GM18526 (cell line): ENCODE results near the gene C13orf46.

Experiments used
- POLR2A ChIP-seq: IDR thresholded peaks from 3 replicates; pipeline ENCODE4 v1.6.1; 2011; ENCODE audit not compliant: insufficient read length; ENCODE audit errors: extremely low read depth

Gene C13orf46

DNA sequence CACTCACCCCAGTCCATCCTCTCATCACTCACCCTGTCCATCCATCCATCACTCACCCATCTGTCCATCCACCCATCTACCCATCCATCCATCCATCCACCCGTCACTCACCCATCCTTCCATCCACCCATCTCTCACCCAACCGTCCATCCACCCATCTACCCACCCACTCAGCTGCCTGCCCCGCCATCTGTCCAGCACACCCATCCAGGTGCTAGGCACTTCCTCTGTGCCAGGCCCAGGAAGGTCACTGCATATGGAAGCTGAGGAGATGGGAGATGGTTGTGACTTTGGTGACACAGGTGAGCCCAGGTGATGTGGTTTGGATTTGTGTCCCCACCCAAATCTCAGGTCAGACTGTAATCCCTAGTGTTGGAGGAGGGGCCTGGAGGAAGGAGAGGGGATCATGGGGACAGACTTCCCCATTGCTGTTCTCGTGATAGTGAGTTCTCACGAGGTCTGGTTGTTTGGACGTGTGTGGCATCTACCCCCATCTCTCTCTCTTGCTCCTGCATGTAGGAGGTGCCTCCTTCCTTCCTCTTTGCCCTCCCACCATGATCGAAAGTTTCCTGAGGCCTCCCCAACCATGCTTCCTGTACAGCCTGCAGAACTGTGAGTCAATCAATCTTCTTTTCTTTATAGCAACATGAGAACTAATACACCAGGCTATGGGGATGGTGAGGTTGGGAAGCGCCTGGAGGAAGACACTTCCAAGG lies 15.9 kb upstream of the C13orf46 start:
- no peak for TF ChIP-seq POLR2A

DNA sequence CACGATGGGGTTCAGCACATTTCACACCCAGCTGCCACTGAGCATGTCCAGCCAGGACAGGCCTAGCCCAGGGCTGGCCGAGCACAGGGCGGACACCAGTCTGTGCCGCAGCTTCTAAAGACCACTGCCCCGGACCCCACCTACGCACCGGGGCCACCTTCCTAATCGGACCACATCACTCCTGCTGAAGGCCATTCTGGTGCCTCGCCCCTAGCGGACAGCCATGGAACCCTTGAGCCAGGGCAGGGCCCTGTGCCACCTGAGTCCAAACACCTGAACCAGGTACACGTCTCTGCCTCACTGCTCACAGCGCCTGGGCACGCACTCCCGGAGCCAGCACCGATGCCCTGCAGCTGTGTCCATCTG lies 8.4 kb upstream of the C13orf46 start:
- no peak for TF ChIP-seq POLR2A

GRCh38 chr13:113981611-113982295 lies 7.9 kb upstream of the C13orf46 start:
- TF ChIP-seq POLR2A, result no peak

DNA sequence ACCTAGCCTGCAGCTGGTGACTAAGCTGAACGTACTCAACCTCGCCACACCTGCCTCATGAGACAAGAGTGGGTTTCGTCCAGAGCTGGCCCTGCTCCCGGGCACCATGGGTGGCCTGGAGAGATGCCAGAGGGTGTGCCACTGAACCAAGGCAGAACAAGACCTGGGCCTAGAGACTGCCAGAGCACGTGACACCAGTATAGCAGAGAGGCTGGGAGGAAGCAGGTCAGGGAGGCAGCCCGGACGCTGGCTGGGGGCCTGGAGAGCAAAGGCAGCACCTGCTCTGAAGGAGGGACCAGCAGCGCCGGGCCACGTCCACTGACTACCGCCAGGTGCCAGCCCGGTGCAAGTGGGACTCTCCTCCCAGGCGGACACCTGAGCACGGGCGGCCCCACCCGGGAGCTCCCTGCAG lies 7.3 kb upstream of the C13orf46 start:
- no peak for TF ChIP-seq POLR2A

GRCh38 chr13:113980489-113981064 lies 6.7 kb upstream of the C13orf46 start:
- TF ChIP-seq POLR2A, result no peak

GRCh38 chr13:113979791-113980471 lies 6.1 kb upstream of the C13orf46 start:
- no peak for TF ChIP-seq POLR2A

- TF ChIP-seq POLR2A, result no peak
Observed at GRCh38 chr13:113978741-113979481, 5.0 kb upstream of the C13orf46 start.

DNA sequence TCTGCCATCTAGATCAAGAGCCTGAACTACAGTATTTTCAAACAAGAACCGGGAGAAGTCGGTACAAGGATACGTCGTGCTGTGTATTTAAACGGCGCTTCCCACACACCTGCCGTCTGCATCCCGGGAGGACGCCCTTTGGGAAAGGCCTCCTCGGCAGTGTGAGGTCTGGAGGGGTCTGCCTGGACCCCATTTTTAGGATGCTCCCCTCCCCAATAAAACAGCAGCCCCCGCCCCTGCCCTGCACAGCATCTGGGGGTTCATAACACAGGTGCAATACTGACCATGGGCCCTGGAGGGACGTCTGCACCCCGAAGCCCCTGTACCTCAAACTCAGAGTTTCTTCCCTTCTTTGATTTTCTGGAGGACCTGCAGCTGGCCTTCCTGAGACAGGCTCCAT lies 4.1 kb upstream of the C13orf46 start:
- no peak for TF ChIP-seq POLR2A

GRCh38 chr13:113976711-113977684 lies 3.1 kb upstream of the C13orf46 start:
- no peak for TF ChIP-seq POLR2A

DNA sequence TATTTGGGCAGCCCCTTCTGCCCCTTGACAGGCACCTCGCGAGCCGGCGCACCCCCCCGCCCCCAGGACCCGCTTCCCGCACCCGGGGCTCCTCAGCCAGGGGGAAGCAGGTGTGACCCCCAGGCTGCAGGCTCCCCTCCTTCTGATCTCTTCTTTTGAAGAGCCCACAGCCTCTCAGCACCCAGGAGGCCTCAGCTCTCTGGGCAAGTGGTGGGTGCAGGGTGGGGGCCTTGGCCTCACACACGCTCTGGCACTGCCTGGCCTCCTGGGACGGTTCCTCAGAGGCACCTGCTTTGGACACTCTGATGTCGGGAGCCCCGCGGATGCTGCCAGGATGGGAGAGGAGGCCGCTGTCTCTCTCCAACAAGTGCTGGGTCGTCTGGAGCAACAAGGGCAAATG lies 1.5 kb upstream of the C13orf46 start:
- TF ChIP-seq POLR2A, result no peak

- TF ChIP-seq POLR2A, result no peak
Observed at GRCh38 chr13:113974304-113975281, 717 bp upstream of the C13orf46 start.

DNA sequence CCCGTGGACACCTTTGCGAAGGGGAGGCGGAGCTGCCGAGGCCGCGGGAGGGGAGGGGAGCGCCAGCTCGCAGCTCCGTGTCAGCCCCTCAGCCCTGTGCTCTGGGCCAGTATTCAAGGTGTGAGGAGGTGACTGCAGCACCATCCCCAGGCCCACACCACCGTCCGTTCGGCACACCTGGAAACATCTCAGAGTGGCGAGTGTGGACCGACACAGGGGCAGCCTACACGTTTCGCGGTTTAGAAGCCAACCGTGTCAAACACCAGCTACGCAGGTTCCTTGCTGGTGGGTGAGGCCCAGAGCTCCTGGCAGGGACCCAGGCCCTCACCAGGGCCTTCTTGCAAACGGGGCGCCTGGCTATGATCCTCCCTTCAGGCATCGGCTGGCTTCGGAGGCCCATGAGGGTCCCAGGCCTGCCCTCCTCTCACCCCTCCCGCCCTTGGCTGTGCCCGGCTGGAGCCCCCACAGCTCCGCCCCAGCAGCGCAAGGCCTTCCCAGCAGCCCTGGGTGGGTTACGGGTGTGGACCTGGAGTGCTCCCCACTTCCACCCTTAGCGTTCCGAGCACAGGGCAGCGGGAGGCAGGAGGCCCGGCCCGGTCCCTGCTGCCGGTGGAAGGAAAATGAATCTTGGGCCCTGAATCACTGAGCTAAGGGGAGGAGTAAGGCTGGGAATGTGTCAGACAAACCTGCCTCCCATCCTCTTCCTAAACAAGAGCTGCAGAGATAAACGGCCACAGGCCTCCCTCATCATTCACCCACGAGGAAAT lies 1.2 kb downstream of the C13orf46 start:
- TF ChIP-seq POLR2A, result no peak
